MCF 10A (cell line): Measurements from ENCODE around the gene MAGI1. TPM values are rescaled to one million over a fixed set of nuclear protein-coding genes. Genes with fewer than 3 reads are reported as not detected.

Experiments used
- BruUV-seq: library from RNA; stranded (reverse); fragments of 400-500 nt; replicated peaks from 2 replicates; lab custom pipeline; 2021; lab: Mats Ljungman, UMichigan
- CTCF ChIA-PET: fragments of 300-600 bp; sonication (Branson Sonifier 250); formaldehyde crosslinking; extraction: SDS; loops from one replicate; lab custom pipeline; 2021; ENCODE audit warnings: antibody characterized with exemption, inconsistent platforms; lab: Yijun Ruan, JAX
- POLR2A ChIA-PET: fragments of 300-600, 350-650 bp; sonication (Branson Sonifier 250); formaldehyde crosslinking; extraction: SDS; loops from one replicate; lab custom pipeline; 2020; ENCODE audit warnings: antibody characterized with exemption, inconsistent platforms; lab: Yijun Ruan, JAX
- DNase-seq: peaks from one replicate; pipeline ENCODE4 v3.0.0-alpha.2; 2018; ENCODE audit not compliant: unreplicated experiment
- H3K27ac Mint-ChIP-seq: one replicate; pipeline ENCODE4 v1.8.0; 2022; ENCODE audit warnings: mild to moderate bottlenecking, low read depth, mixed read lengths; ENCODE audit not compliant: unreplicated experiment
- H3K27me3 Mint-ChIP-seq: one replicate; pipeline ENCODE4 v1.8.0; 2022; ENCODE audit warnings: mixed read lengths; ENCODE audit not compliant: insufficient read depth, unreplicated experiment
- H3K36me3 Mint-ChIP-seq: one replicate; pipeline ENCODE4 v1.8.0; 2022; ENCODE audit warnings: mild to moderate bottlenecking, moderate library complexity, mixed read lengths; ENCODE audit not compliant: insufficient read depth, unreplicated experiment
- H3K4me1 Mint-ChIP-seq: one replicate; pipeline ENCODE4 v1.8.0; 2022; ENCODE audit warnings: mixed read lengths; ENCODE audit not compliant: insufficient read depth, unreplicated experiment
- H3K4me3 Mint-ChIP-seq: one replicate; pipeline ENCODE4 v1.8.0; 2022; ENCODE audit warnings: mild to moderate bottlenecking, moderate library complexity, mixed read lengths; ENCODE audit not compliant: unreplicated experiment
- H3K9me3 Mint-ChIP-seq: one replicate; pipeline ENCODE4 v1.8.0; 2022; ENCODE audit warnings: mixed read lengths; ENCODE audit not compliant: unreplicated experiment
- intact Hi-C: fragments of 100-400 bp; cut with micrococcal nuclease; formaldehyde crosslinking; loops from 2 replicates; pipeline ENCODE4 v1.14.1; 2022
- total RNA-seq: library from RNA; stranded (reverse); gene quantifications from 2 replicates; pipeline ENCODE4 v1.2.3, GENCODE V29; 2022
- TF ChIP-seq, protein P1 (sequence below): fragments of 200-600 bp; IDR thresholded peaks from one replicate; pipeline ENCODE4 v1.8.0; 2022; ENCODE audit warnings: antibody characterized with exemption, mild to moderate bottlenecking; ENCODE audit not compliant: unreplicated experiment

MAGI1 gene
- total RNA-seq, 1 experiment from 2014 or later = 6.2 TPM

DNA sequence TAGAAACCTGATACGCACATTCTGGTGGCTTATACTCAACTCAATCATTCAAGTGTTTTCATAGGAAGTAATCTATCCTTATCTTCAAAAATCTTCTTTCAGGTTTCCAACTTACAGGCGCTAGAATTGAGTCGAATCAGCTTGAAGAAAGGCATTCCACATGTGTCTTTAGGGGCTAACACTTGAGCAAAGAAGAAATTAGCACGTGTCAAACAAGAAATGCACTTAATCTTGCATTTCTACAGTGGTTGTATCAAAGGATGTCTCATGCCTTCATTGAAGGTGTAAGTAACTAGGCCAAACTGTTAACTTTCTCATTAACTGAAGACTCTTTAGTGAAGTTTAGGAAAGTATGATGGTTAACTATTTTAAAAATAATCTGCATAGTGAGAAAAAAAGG, 557.6 kb downstream of the MAGI1 start:
- H3K4me1 Mint-ChIP-seq = no peaks in the 10 kb centered on the region
- H3K36me3 Mint-ChIP-seq = no peaks in the 10 kb centered on the region
- ChIA-PET CTCF (no interaction called here), POLR2A (interaction anchor here (0.8 kb wide), 1 partner anchor 38 kb away, joined by 3 read pairs; no protein-coding TSS in a partner anchor)
- no TSS peak for BruUV-seq
- H3K27ac Mint-ChIP-seq = no peak overlapping the region
- intact Hi-C loops = no loop called here
- DNase-seq = no peak
- H3K9me3 Mint-ChIP-seq = no peaks in the 10 kb centered on the region
- H3K27me3 Mint-ChIP-seq = no peaks in the 10 kb centered on the region
- no peak overlapping the region for H3K4me3 Mint-ChIP-seq
- TF ChIP-seq, protein P1, sequence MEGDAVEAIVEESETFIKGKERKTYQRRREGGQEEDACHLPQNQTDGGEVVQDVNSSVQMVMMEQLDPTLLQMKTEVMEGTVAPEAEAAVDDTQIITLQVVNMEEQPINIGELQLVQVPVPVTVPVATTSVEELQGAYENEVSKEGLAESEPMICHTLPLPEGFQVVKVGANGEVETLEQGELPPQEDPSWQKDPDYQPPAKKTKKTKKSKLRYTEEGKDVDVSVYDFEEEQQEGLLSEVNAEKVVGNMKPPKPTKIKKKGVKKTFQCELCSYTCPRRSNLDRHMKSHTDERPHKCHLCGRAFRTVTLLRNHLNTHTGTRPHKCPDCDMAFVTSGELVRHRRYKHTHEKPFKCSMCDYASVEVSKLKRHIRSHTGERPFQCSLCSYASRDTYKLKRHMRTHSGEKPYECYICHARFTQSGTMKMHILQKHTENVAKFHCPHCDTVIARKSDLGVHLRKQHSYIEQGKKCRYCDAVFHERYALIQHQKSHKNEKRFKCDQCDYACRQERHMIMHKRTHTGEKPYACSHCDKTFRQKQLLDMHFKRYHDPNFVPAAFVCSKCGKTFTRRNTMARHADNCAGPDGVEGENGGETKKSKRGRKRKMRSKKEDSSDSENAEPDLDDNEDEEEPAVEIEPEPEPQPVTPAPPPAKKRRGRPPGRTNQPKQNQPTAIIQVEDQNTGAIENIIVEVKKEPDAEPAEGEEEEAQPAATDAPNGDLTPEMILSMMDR = no peak

- Mint-ChIP-seq H3K27me3 (no peaks in the 10 kb centered on the region), H3K27ac (no peak overlapping the region), H3K4me3 (no peak overlapping the region), H3K4me1 (no peaks in the 10 kb centered on the region), H3K36me3 (no peaks in the 10 kb centered on the region), H3K9me3 (no peaks in the 10 kb centered on the region)
- TF ChIP-seq, protein P1 = no peak
- peak; percentile 42 for DNase-seq
- BruUV-seq = no TSS peak
- intact Hi-C loops = no loop called here
- POLR2A ChIA-PET = interaction anchor here (0.6 kb wide), 1 partner anchor 225 kb away, joined by 3 read pairs; no protein-coding TSS in a partner anchor
- CTCF ChIA-PET = no interaction called here
Measured at GRCh38 chr3:65479990-65480389, 558.7 kb downstream of the MAGI1 start.

DNA sequence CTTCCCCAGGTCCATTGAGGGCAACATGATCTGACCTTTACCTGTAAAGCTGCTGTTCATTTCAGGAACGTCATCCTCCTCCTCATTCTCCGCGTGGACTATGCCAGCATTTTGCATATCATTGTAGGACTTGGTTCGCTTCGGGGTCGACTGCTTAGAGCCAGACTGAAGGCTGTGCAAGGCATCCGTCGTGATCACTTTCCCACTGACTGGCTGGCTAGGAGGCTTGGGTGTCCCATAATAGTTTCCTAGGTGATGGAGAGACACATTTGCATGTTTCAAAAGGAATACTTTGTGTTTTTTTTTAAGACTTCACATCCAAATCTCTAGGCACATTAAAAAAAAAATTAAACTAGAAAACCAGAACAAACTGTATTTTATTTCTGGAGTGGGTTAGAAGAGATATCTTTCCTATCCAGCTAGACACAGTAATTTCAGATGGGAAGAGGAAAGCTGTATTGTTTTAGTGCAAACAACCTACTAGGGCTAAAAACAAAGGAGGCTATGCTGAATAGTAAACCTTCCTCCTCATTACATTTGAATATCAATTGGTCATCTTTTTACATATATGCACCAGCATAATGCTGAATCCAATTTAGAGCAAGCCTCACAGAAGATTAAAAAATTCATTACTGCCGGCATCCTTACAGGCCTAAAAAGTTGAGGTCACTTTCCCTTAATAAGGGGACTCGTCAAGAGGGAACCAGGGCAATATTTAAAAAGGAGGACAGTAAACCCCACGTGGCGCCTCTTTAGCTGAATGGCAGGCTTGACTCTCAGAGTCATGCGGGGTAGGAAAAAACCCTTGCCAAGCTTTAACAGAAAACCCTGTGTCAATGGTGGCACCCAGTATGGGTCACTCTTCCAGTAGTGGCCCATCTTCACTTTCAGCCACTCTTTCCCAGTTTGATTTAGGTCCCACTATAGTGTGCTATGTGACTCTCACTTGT, 559.9 kb downstream of the MAGI1 start:
- Mint-ChIP-seq H3K27me3 (no peaks in the 10 kb centered on the region), H3K4me3 (no peak overlapping the region), H3K4me1 (no peaks in the 10 kb centered on the region), H3K27ac (no peak overlapping the region), H3K9me3 (no peaks in the 10 kb centered on the region), H3K36me3 (no peaks in the 10 kb centered on the region)
- DNase-seq = no peak
- BruUV-seq = no TSS peak
- POLR2A ChIA-PET = interaction anchor here (1.6 kb wide), 1 partner anchor 8 kb away, joined by 4 read pairs; no protein-coding TSS in a partner anchor
- TF ChIP-seq, protein P1 = no peak
- intact Hi-C loops = no loop called here
- CTCF ChIA-PET = interaction anchor here (0.5 to 1.0 kb wide), 3 partner anchors 9 to 1817 kb away, joined by 3 to 5 read pairs (median 4); no protein-coding TSS in a partner anchor

- intact Hi-C loops = no loop called here
- peak; percentile 11 for DNase-seq
Measured at GRCh38 chr3:65473736-65474135, 565.0 kb downstream of the MAGI1 start.

More at GRCh38 chr3:65473736-65474135, 565.0 kb downstream of the MAGI1 start:
- BruUV-seq = no TSS peak
- ChIA-PET CTCF (interaction anchor here (0.5 to 1.4 kb wide), 3 partner anchors 13 to 592 kb away, joined by 3 to 4 read pairs (median 3); no protein-coding TSS in a partner anchor), POLR2A (interaction anchor here (0.9 kb wide), 1 partner anchor 197 kb away, joined by 4 read pairs; no protein-coding TSS in a partner anchor)
- Mint-ChIP-seq H3K36me3 (no peaks in the 10 kb centered on the region), H3K27ac (no peak overlapping the region), H3K9me3 (no peaks in the 10 kb centered on the region), H3K4me1 (no peaks in the 10 kb centered on the region), H3K4me3 (no peak overlapping the region), H3K27me3 (no peaks in the 10 kb centered on the region)
- TF ChIP-seq, protein P1 = no peak
